NCI-H748 (cell line): ENCODE results near the gene GRIA1.

ENCODE experiments used
- DNase-seq: peaks from one replicate; lab custom pipeline; 2025; ENCODE audit not compliant: unreplicated experiment; lab: John Stamatoyannopoulos, UW

GRIA1 gene

GRCh38 chr5:153654504-153655200, 164.2 kb downstream of the GRIA1 start:
- no peak for DNase-seq

GRCh38 chr5:153655201-153655510, 164.7 kb downstream of the GRIA1 start:
- DNase-seq, result no peak

GRCh38 chr5:153658149-153658548, 167.7 kb downstream of the GRIA1 start:
- DNase-seq, result peak; percentile 89

GRCh38 chr5:153658606-153659005, 168.1 kb downstream of the GRIA1 start:
- no peak for DNase-seq

- no peak for DNase-seq
These were observed 168.7 kb downstream of the GRIA1 start for GRCh38 chr5:153659039-153659736.

GRCh38 chr5:153660919-153661318, 170.4 kb downstream of the GRIA1 start:
- no peak for DNase-seq

GRCh38 chr5:153661897-153662296, 171.4 kb downstream of the GRIA1 start:
- no peak for DNase-seq

- no peak for DNase-seq
These were observed 179.6 kb downstream of the GRIA1 start for GRCh38 chr5:153670101-153670500.

GRCh38 chr5:153671653-153672346, 181.3 kb downstream of the GRIA1 start:
- no peak for DNase-seq

GRCh38 chr5:153672347-153673090, 182.0 kb downstream of the GRIA1 start:
- DNase-seq, result no peak

GRCh38 chr5:153674356-153674755, 183.9 kb downstream of the GRIA1 start:
- DNase-seq, result no peak

GRCh38 chr5:153676406-153676805, 185.9 kb downstream of the GRIA1 start:
- DNase-seq, result no peak

- no peak for DNase-seq
These were observed 186.4 kb downstream of the GRIA1 start for GRCh38 chr5:153676821-153677220.

- DNase-seq, result no peak
These were observed 188.3 kb downstream of the GRIA1 start for GRCh38 chr5:153678617-153679329.

GRCh38 chr5:153690236-153690635, 199.8 kb downstream of the GRIA1 start:
- no peak for DNase-seq

- no peak for DNase-seq
These were observed 205.8 kb downstream of the GRIA1 start for GRCh38 chr5:153696256-153696655.

GRCh38 chr5:153699035-153699434, 208.6 kb downstream of the GRIA1 start:
- no peak for DNase-seq

- peak; percentile 80 for DNase-seq
These were observed 210.5 kb downstream of the GRIA1 start for GRCh38 chr5:153700940-153701339.

GRCh38 chr5:153702265-153702664, 211.8 kb downstream of the GRIA1 start:
- DNase-seq, result no peak

GRCh38 chr5:153704110-153704509, 213.6 kb downstream of the GRIA1 start:
- DNase-seq, result no peak

GRCh38 chr5:153707626-153708025, 217.2 kb downstream of the GRIA1 start:
- DNase-seq, result no peak
